Skeletal muscle satellite cell (primary cell): ENCODE measurements around the gene NKAP. TPM values are rescaled to one million over a fixed set of nuclear protein-coding genes. Genes with fewer than 3 reads are reported as not detected.
"Not testable (repeated sequence)": the region's sequence is repeated elsewhere in the genome, so short reads cannot be mapped to it uniquely, and the experiment has no call there.

ENCODE experiments used
- H3K27me3 ChIP-seq: 2 replicates; pipeline ENCODE4 v1.7.0; 2013; ENCODE audit warnings: low read length; ENCODE audit not compliant: control insufficient read depth, insufficient read depth
- H3K36me3 ChIP-seq: 2 replicates; pipeline ENCODE4 v1.7.0; 2013; ENCODE audit warnings: mild to moderate bottlenecking, control low read depth, low read length; ENCODE audit not compliant: insufficient read depth
- H3K4me1 ChIP-seq: 2 replicates; pipeline ENCODE4 v1.7.0; 2013; ENCODE audit warnings: low read length; ENCODE audit not compliant: control insufficient read depth, insufficient read depth
- H3K4me2 ChIP-seq: 2 replicates; pipeline ENCODE4 v1.7.0; 2013; ENCODE audit warnings: mild to moderate bottlenecking, low read length
- H3K4me3 ChIP-seq: 2 replicates; pipeline ENCODE4 v1.7.0; 2013; ENCODE audit warnings: low read length
- H3K9ac ChIP-seq: 2 replicates; pipeline ENCODE4 v1.7.0; 2013; ENCODE audit warnings: mild to moderate bottlenecking, low read depth, low read length, moderate library complexity
- H3K9me3 ChIP-seq: replicated peaks from 2 replicates; pipeline ENCODE4 v1.7.0; 2013; ENCODE audit warnings: mild to moderate bottlenecking, control low read depth, low read length
- total RNA-seq: library from RNA; depleted of rRNA; stranded (reverse); fragments of >200 nt; gene quantifications from 2 replicates; pipeline ENCODE4 v1.2.3, GENCODE V29; 2012; rRNA removed

NKAP gene
- 4.3 and 4.4 TPM in 2 replicates for total RNA-seq

GRCh38 chrX:119943185-119943988, at the start of gene NKAP:
Gene NKAP (minus strand): TSS chrX:119943751. CDS start chrX:119943605, 146 bp downstream.
- peak within 1 kb of the TSS; percentile 94 for H3K9ac ChIP-seq
- peak within 1 kb of the TSS; percentile 91 for H3K4me3 ChIP-seq
- peaks cover 9% of the 10 kb centered on the region for H3K4me1 ChIP-seq
- peak within 1 kb of the TSS; percentile 85 for H3K4me2 ChIP-seq
- H3K36me3 ChIP-seq: no peaks in the 10 kb centered on the region
- H3K9me3 ChIP-seq: no peaks in the 10 kb centered on the region
- no peaks in the 10 kb centered on the region for H3K27me3 ChIP-seq

GRCh38 chrX:119991005-119991787, 47.6 kb upstream of the NKAP start:
- Histone ChIP-seq H3K9me3 (no peaks in the 10 kb centered on the region), H3K4me2 (peak overlapping the region; percentile 18), H3K36me3 (no peaks in the 10 kb centered on the region), H3K27me3 (peaks cover 46% of the 10 kb centered on the region), H3K4me1 (no peaks in the 10 kb centered on the region), H3K4me3 (no peak overlapping the region), H3K9ac (no peak overlapping the region)

- Histone ChIP-seq H3K36me3 (no peaks in the 10 kb centered on the region), H3K4me2 (peak overlapping the region; percentile 18), H3K27me3 (peaks cover 40% of the 10 kb centered on the region), H3K4me3 (no peak overlapping the region), H3K4me1 (no peaks in the 10 kb centered on the region), H3K9ac (no peak overlapping the region), H3K9me3 (no peaks in the 10 kb centered on the region)
Measured at GRCh38 chrX:119990556-119991004, 47.0 kb upstream of the NKAP start.

GRCh38 chrX:119989905-119990555, 46.5 kb upstream of the NKAP start:
- peaks cover 43% of the 10 kb centered on the region for H3K27me3 ChIP-seq
- no peak overlapping the region for H3K4me3 ChIP-seq
- no peaks in the 10 kb centered on the region for H3K9me3 ChIP-seq
- no peaks in the 10 kb centered on the region for H3K4me1 ChIP-seq
- H3K36me3 ChIP-seq: no peaks in the 10 kb centered on the region
- H3K4me2 ChIP-seq: peak overlapping the region; percentile 18
- no peak overlapping the region for H3K9ac ChIP-seq

- Histone ChIP-seq H3K9ac (no peak overlapping the region), H3K9me3 (no peaks in the 10 kb centered on the region), H3K27me3 (peaks cover 30% of the 10 kb centered on the region), H3K4me3 (no peak overlapping the region), H3K36me3 (no peaks in the 10 kb centered on the region), H3K4me2 (no peak overlapping the region), H3K4me1 (no peaks in the 10 kb centered on the region)
Measured at GRCh38 chrX:119986203-119986602, 42.7 kb upstream of the NKAP start.

- H3K27me3 ChIP-seq: peaks cover 20% of the 10 kb centered on the region
- no peaks in the 10 kb centered on the region for H3K36me3 ChIP-seq
- H3K4me2 ChIP-seq: no peak overlapping the region
- no peak overlapping the region for H3K4me3 ChIP-seq
- H3K9me3 ChIP-seq: no peaks in the 10 kb centered on the region
- no peak overlapping the region for H3K9ac ChIP-seq
- no peaks in the 10 kb centered on the region for H3K4me1 ChIP-seq
Measured at GRCh38 chrX:119984652-119985051, 41.1 kb upstream of the NKAP start.

- H3K4me3 ChIP-seq: no peak overlapping the region
- H3K36me3 ChIP-seq: no peaks in the 10 kb centered on the region
- no peak overlapping the region for H3K4me2 ChIP-seq
- peaks cover 10% of the 10 kb centered on the region for H3K27me3 ChIP-seq
- no peaks in the 10 kb centered on the region for H3K4me1 ChIP-seq
- H3K9ac ChIP-seq: no peak overlapping the region
- H3K9me3 ChIP-seq: no peaks in the 10 kb centered on the region
Measured at GRCh38 chrX:119983494-119983893, 39.9 kb upstream of the NKAP start.

GRCh38 chrX:119982145-119982544, 38.6 kb upstream of the NKAP start:
- H3K9ac ChIP-seq: no peak overlapping the region
- no peaks in the 10 kb centered on the region for H3K9me3 ChIP-seq
- H3K36me3 ChIP-seq: no peaks in the 10 kb centered on the region

GRCh38 chrX:119981286-119982070, 37.9 kb upstream of the NKAP start:
- Histone ChIP-seq H3K4me3 (no peak overlapping the region), H3K9ac (no peak overlapping the region), H3K4me2 (no peak overlapping the region), H3K4me1 (no peaks in the 10 kb centered on the region), H3K9me3 (no peaks in the 10 kb centered on the region), H3K36me3 (no peaks in the 10 kb centered on the region), H3K27me3 (peaks cover 10% of the 10 kb centered on the region)

More at GRCh38 chrX:119982145-119982544, 38.6 kb upstream of the NKAP start:
- peaks cover 10% of the 10 kb centered on the region for H3K27me3 ChIP-seq
- H3K4me1 ChIP-seq: no peaks in the 10 kb centered on the region
- no peak overlapping the region for H3K4me3 ChIP-seq
- no peak overlapping the region for H3K4me2 ChIP-seq

GRCh38 chrX:119977172-119977571, 33.6 kb upstream of the NKAP start:
- H3K4me3 ChIP-seq, H3K27me3 ChIP-seq, H3K36me3 ChIP-seq, H3K4me1 ChIP-seq, H3K4me2 ChIP-seq, H3K9me3 ChIP-seq, H3K9ac ChIP-seq: not testable (repeated sequence)

- Histone ChIP-seq H3K27me3 (no peaks in the 10 kb centered on the region), H3K36me3 (no peaks in the 10 kb centered on the region), H3K4me3 (no peak overlapping the region), H3K4me1 (no peaks in the 10 kb centered on the region), H3K9ac (no peak overlapping the region), H3K9me3 (no peaks in the 10 kb centered on the region), H3K4me2 (no peak overlapping the region)
Measured at GRCh38 chrX:119971184-119971583, 27.6 kb upstream of the NKAP start.
